Right atrium auricular region (tissue), 2 donors: ENCODE data around the gene TOM1L2. TPM values are rescaled to one million over a fixed set of nuclear protein-coding genes. Genes with fewer than 3 reads are reported as not detected.

Experiments used
- DNase-seq: peaks from one replicate; pipeline ENCODE4 v3.0.0-alpha.2; 2019; ENCODE audit warnings: low spot score
- H3K27ac ChIP-seq, 2 donors: fragments of 200-600 bp; sonication (generic); 1 replicate in 1 of 2; 2 replicates in 1 of 2; pipeline ENCODE4 v1.5.1; 2016 to 2019
- H3K27me3 ChIP-seq, 2 donors: fragments of 200-600 bp; sonication (generic); one replicate each; pipeline versions ENCODE4 v1.5.1 to v1.6.0; 2017 to 2019
- H3K36me3 ChIP-seq: fragments of 200-600 bp; sonication (generic); one replicate; pipeline ENCODE4 v1.5.1; 2016
- H3K4me1 ChIP-seq, 2 donors: fragments of 200-600 bp; sonication (generic); one replicate each; pipeline versions ENCODE4 v1.5.1 to v1.6.0; 2017 to 2019
- H3K4me3 ChIP-seq, 2 donors: fragments of 200-600 bp; sonication (generic); 1 replicate in 1 of 2; 2 replicates in 1 of 2; pipeline ENCODE4 v1.5.1; 2017 to 2019; ENCODE audit warnings: mild to moderate bottlenecking in 1 of 2, moderate library complexity in 1 of 2
- H3K9me3 ChIP-seq, 2 donors: fragments of 200-600 bp; sonication (generic); one replicate each; pipeline ENCODE4 v1.5.1; 2019
- total RNA-seq, 2 donors: library from RNA; depleted of rRNA; stranded (reverse); fragments of >200 nt; gene quantifications; one replicate each; pipeline ENCODE4 v1.1.0, GENCODE V29; 2016
- TF ChIP-seq, protein P1 (sequence below), 2 donors: fragments of 200-600 bp; sonication (generic); IDR thresholded peaks; one replicate each; pipeline ENCODE4 v1.5.1; 2019; ENCODE audit warnings: antibody characterized with exemption in 2 of 2

The TOM1L2 gene
- total RNA-seq, 2 donors from 2014 or later, result 186 to 347 TPM

DNA sequence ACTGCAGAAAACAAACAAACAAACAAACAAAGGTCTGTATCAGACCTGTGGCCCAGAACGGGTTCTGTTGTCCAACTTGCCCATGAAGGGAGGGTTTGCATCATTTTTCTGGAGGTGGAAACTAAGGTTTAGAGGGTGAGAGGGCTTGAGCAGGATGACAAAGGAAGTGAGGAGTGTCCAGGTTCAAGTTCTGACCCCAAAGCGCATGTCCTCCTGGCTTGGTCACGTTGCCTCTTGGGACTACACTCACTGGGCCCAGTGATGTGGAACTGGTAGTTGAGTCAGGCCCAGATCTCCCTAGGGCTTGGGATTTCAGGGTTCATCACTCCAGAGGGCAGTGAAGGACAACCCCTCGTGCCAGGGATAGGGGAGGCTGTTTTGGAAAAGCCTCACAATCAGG, 137.2 kb downstream of the TOM1L2 start:
- H3K9me3 ChIP-seq, result no peaks in the 10 kb centered on the region
- peak overlapping the region in 1 of 2 donors; percentile 90 for H3K4me3 ChIP-seq
- no peak for DNase-seq
- TF ChIP-seq, protein P1, sequence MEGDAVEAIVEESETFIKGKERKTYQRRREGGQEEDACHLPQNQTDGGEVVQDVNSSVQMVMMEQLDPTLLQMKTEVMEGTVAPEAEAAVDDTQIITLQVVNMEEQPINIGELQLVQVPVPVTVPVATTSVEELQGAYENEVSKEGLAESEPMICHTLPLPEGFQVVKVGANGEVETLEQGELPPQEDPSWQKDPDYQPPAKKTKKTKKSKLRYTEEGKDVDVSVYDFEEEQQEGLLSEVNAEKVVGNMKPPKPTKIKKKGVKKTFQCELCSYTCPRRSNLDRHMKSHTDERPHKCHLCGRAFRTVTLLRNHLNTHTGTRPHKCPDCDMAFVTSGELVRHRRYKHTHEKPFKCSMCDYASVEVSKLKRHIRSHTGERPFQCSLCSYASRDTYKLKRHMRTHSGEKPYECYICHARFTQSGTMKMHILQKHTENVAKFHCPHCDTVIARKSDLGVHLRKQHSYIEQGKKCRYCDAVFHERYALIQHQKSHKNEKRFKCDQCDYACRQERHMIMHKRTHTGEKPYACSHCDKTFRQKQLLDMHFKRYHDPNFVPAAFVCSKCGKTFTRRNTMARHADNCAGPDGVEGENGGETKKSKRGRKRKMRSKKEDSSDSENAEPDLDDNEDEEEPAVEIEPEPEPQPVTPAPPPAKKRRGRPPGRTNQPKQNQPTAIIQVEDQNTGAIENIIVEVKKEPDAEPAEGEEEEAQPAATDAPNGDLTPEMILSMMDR (IDR thresholded peaks at IDR 0.05), result no peak
- H3K27me3 ChIP-seq, result no peaks in the 10 kb centered on the region
- H3K36me3 ChIP-seq, result no peaks in the 10 kb centered on the region
- peaks cover 0 to 82% of the 10 kb centered on the region in 2 donors for H3K4me1 ChIP-seq
- H3K27ac ChIP-seq, result peak overlapping the region; percentile 100

DNA sequence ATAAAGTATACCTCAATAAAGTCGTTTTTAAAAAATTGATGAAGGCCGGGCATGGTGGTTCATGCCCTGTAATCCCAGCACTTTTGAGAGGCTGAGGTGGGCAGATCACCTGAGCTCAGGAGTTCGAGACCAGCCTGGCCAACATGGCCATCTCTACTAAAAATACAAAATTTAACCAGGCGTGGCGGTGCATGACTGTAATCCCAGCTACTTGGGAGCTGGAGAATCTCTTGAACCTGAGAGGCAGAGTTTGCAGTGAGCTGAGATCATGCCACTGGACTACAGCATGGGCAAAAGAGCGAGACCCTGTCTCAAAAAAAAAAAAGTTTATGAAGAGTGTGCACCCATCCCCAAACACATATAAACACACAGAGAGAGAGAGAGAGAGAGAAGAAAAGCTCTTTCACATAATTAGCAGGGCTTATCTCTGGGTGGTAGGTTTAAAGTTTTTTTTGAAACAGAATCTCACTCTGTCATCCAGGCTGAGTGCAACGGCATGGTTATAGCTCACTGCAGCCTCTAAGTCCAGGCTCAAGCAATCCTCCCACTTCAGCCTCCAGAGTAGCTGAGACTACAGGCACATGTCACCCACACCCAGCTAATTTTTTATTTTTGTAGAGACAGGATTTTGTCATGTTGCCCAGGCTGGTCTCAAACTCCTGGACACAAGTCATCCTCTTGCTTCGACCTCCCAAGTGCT, 138.4 kb downstream of the TOM1L2 start:
- H3K27me3 ChIP-seq, result no peaks in the 10 kb centered on the region
- H3K4me1 ChIP-seq, result peaks cover 0 to 71% of the 10 kb centered on the region in 2 donors
- H3K27ac ChIP-seq, result peak overlapping the region in 1 of 2 donors; percentile 4
- H3K4me3 ChIP-seq, result no peak overlapping the region
- no peaks in the 10 kb centered on the region for H3K9me3 ChIP-seq
- DNase-seq, result no peak
- no peaks in the 10 kb centered on the region for H3K36me3 ChIP-seq
- TF ChIP-seq, protein P1 (IDR thresholded peaks at IDR 0.05), result no peak

DNA sequence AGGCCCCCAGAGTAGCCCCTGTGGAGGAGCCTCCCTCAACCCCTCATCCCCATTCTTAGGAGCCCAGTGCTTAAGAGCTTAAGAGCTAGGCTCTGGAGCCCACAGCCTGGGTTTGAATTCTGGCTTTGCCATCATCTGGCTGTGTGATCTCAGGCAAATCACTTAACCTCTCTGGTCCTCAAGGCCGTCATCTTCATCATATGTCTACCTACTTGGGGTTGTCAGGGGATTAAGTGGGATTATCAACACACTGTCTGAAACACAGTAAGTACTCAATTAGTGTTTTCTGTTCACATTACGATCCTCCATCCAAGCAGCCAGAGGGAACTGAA, 140.2 kb downstream of the TOM1L2 start:
- Histone ChIP-seq H3K4me1 (peaks cover 0 to 53% of the 10 kb centered on the region in 2 donors), H3K27me3 (no peaks in the 10 kb centered on the region), H3K4me3 (no peak overlapping the region), H3K9me3 (no peaks in the 10 kb centered on the region), H3K36me3 (no peaks in the 10 kb centered on the region), H3K27ac (peak overlapping the region; percentile 71 to 73)
- TF ChIP-seq, protein P1 (IDR thresholded peaks at IDR 0.05), result no peak
- no peak for DNase-seq

DNA sequence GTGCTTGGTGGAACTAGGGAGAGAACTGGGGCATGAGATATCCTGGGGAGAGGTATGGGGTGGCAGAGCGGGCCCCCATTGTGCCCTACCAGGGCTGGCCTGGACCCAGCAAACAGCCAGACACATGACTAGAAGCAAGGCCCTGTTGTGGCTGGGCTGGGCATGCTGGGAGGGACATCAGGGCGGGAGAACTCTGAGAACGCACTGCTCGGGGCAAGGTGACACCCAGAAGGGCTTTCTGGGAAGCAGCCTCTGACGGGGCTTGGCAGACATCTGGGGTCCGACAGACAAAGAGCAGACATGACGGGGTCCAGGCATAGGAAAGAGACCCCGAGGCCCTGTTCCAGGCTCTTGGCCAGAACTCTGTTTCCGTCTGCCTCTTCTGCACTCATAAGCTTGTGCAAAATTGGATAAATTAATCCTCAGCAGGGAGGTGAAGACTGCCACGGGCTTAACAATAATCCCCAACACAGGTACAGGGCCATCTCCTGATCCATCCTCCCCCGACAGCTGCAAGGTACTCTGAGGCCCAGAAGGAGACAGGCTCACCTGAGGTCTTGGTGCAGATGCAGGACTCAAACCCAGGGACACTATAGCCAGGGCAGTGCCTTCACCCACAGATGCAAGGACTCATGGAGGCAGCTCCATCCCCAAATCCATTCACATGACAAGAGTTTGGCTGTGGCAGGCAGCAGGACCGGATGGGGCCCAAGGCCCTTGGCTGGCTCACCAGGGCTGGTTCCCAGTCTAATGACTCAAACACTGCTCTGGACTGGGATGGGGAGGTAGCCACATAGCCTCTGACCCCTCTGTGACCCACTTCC, 140.8 kb downstream of the TOM1L2 start:
- Histone ChIP-seq H3K4me1 (peaks cover 0 to 51% of the 10 kb centered on the region in 2 donors), H3K27me3 (no peaks in the 10 kb centered on the region), H3K36me3 (no peaks in the 10 kb centered on the region), H3K4me3 (no peak overlapping the region), H3K27ac (peak overlapping the region; percentile 71 to 73), H3K9me3 (no peaks in the 10 kb centered on the region)
- DNase-seq, result no peak
- TF ChIP-seq, protein P1 (IDR thresholded peaks at IDR 0.05), result no peak

DNA sequence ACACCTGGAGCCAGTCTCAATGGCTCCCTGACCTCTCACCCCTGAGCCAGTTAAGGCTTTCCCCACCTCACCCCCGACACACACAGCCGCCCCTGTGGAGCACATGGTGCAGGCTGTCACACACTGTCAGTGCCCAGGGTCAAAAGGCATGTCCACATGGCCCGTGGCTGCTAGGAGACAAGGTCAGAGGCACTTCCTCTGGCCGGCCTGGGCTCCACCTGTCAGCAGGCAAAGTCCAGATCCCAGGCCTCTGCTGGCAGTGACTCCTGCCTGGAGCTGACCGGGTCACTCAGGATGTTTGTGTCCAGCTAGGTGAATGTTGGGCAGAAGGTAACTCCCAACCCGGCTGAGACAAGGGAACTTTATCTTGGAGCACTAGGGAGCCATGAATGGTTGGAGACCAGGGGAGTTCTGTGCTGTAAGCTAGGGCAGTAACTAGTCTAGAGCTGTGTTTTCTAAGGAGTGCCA, 141.4 kb downstream of the TOM1L2 start:
- Histone ChIP-seq H3K4me1 (peaks cover 0 to 54% of the 10 kb centered on the region in 2 donors), H3K27me3 (no peaks in the 10 kb centered on the region), H3K36me3 (no peaks in the 10 kb centered on the region), H3K9me3 (no peaks in the 10 kb centered on the region), H3K4me3 (no peak overlapping the region), H3K27ac (peak overlapping the region; percentile 71 to 73)
- no peak for DNase-seq
- TF ChIP-seq, protein P1 (IDR thresholded peaks at IDR 0.05), result no peak
